ENCODE data around the gene NR2F6.

- TF ChIP-seq TEAD4 (IDR thresholded peaks at IDR 0.05) (no peak), EP300 (IDR thresholded peaks at IDR 0.05; ENCODE audit: borderline replicate concordance) (no peak), YY1 (IDR thresholded peaks at IDR 0.05; ENCODE audit: low read depth) (no peak), MAX (IDR thresholded peaks at IDR 0.05) (peak; percentile 68), CREB1 (IDR thresholded peaks at IDR 0.05; ENCODE audit: low read depth) (no peak)
Measured at GRCh38 chr19:17260842-17261325, 15.2 kb upstream of the NR2F6 start.
